Osteoblast (primary cell): ENCODE results near the gene SLC44A5. TPM values are rescaled to one million over a fixed set of nuclear protein-coding genes. Genes with fewer than 3 reads are reported as not detected.
"Not testable (repeated sequence)": the region's sequence is repeated elsewhere in the genome, so short reads cannot be mapped to it uniquely, and the experiment has no call there.

Experiments
- DNase-seq: peaks from one replicate; pipeline ENCODE4 v3.0.0; 2011; ENCODE audit warnings: low spot score, mixed read lengths; ENCODE audit not compliant: insufficient read length; ENCODE audit errors: missing footprints
- H2AFZ ChIP-seq: 2 replicates; pipeline ENCODE4 v1.6.0; 2011; ENCODE audit warnings: mild to moderate bottlenecking, low read length
- H3K27ac ChIP-seq: 2 replicates; pipeline ENCODE4 v1.5.1; 2011; ENCODE audit warnings: mild to moderate bottlenecking, low read depth, low read length, moderate library complexity
- H3K27me3 ChIP-seq: 2 replicates; pipeline ENCODE4 v1.6.0; 2012; ENCODE audit warnings: mild to moderate bottlenecking, control low read depth, inconsistent platforms, low read length, moderate library complexity; ENCODE audit not compliant: insufficient read depth
- H3K36me3 ChIP-seq: 2 replicates; pipeline ENCODE4 v1.5.1; 2011; ENCODE audit warnings: mild to moderate bottlenecking, low read length, control low read depth, moderate library complexity; ENCODE audit not compliant: insufficient read depth
- H3K4me1 ChIP-seq: 2 replicates; pipeline ENCODE4 v1.5.1; 2011; ENCODE audit warnings: mild to moderate bottlenecking, low read length, control low read depth, moderate library complexity; ENCODE audit not compliant: insufficient read depth
- H3K4me2 ChIP-seq: 2 replicates; pipeline ENCODE4 v1.6.0; 2011; ENCODE audit warnings: mild to moderate bottlenecking, low read length; ENCODE audit not compliant: insufficient read depth
- H3K4me3 ChIP-seq: fragments of 200-600 bp; sonication (generic); 3 replicates; pipeline ENCODE4 v1.5.1; 2012; ENCODE audit warnings: mild to moderate bottlenecking, low read length, inconsistent platforms; ENCODE audit not compliant: insufficient read depth
- H3K79me2 ChIP-seq: 2 replicates; pipeline ENCODE4 v1.6.0; 2012; ENCODE audit warnings: mild to moderate bottlenecking, low read length, control low read depth, inconsistent platforms; ENCODE audit not compliant: insufficient read depth
- H3K9me3 ChIP-seq: 2 replicates; pipeline ENCODE4 v1.5.1; 2011; ENCODE audit warnings: low read depth, low read length, control low read depth
- H4K20me1 ChIP-seq: 2 replicates; pipeline ENCODE4 v1.6.0; 2012; ENCODE audit warnings: mild to moderate bottlenecking, low read length, control low read depth; ENCODE audit not compliant: insufficient read depth
- CTCF ChIP-seq: IDR thresholded peaks from 2 replicates; pipeline ENCODE4 v1.5.1; 2011; ENCODE audit warnings: mild to moderate bottlenecking, low read depth, low read length, moderate library complexity; ENCODE audit errors: extremely low read depth
- total RNA-seq: library from RNA; depleted of rRNA; stranded (reverse); fragments of >200 nt; gene quantifications from 2 replicates; pipeline ENCODE4 v1.2.3, GENCODE V29; 2012

SLC44A5 gene
- under 0.01 and 0.36 TPM in 2 replicates for total RNA-seq

- Histone ChIP-seq H3K27me3 (peaks cover 21% of the 10 kb centered on the region), H4K20me1 (no peaks in the 10 kb centered on the region), H3K79me2 (no peaks in the 10 kb centered on the region), H3K4me3 (no peak within 1 kb of the TSS), H3K9me3 (no peaks in the 10 kb centered on the region), H3K36me3 (no peaks in the 10 kb centered on the region), H2AFZ (no peak within 1 kb of the TSS), H3K4me1 (no peaks in the 10 kb centered on the region), H3K27ac (no peak within 1 kb of the TSS), H3K4me2 (no peak within 1 kb of the TSS)
- TF ChIP-seq CTCF = no peak
- no peak for DNase-seq
Measured at GRCh38 chr1:75611014-75611413, at the start of gene SLC44A5. TSS of gene SLC44A5 (minus strand) at chr1:75611114. CDS start at chr1:75541447, 69,667 bp downstream.

- Histone ChIP-seq H3K27ac (no peak overlapping the region), H4K20me1 (no peaks in the 10 kb centered on the region), H3K4me2 (no peak overlapping the region), H3K9me3 (no peaks in the 10 kb centered on the region), H3K27me3 (no peaks in the 10 kb centered on the region), H2AFZ (no peak overlapping the region), H3K4me3 (no peak overlapping the region), H3K36me3 (no peaks in the 10 kb centered on the region), H3K4me1 (no peaks in the 10 kb centered on the region), H3K79me2 (no peaks in the 10 kb centered on the region)
- TF ChIP-seq CTCF = no peak
- DNase-seq = no peak
Measured at GRCh38 chr1:75655931-75656330, 45.0 kb upstream of the SLC44A5 start.

- H3K4me3 ChIP-seq, DNase-seq, H3K4me1 ChIP-seq, H2AFZ ChIP-seq, H3K9me3 ChIP-seq, H3K4me2 ChIP-seq, H4K20me1 ChIP-seq, H3K79me2 ChIP-seq, H3K27ac ChIP-seq, H3K36me3 ChIP-seq, H3K27me3 ChIP-seq: not testable (repeated sequence)
Measured at GRCh38 chr1:75647183-75647582, 36.3 kb upstream of the SLC44A5 start.

- not testable (repeated sequence) for H3K79me2 ChIP-seq, H3K36me3 ChIP-seq, H3K9me3 ChIP-seq, H3K4me3 ChIP-seq, H3K27ac ChIP-seq, H2AFZ ChIP-seq, H4K20me1 ChIP-seq, DNase-seq, H3K4me2 ChIP-seq, H3K27me3 ChIP-seq, H3K4me1 ChIP-seq
Measured at GRCh38 chr1:75645153-75645552, 34.2 kb upstream of the SLC44A5 start.

- no peaks in the 10 kb centered on the region for H4K20me1 ChIP-seq
- no peak overlapping the region for H3K4me2 ChIP-seq
- no peak overlapping the region for H2AFZ ChIP-seq
- DNase-seq = no peak
- no peak overlapping the region for H3K27ac ChIP-seq
- no peak for TF ChIP-seq CTCF
- H3K79me2 ChIP-seq = no peaks in the 10 kb centered on the region
- H3K9me3 ChIP-seq = no peaks in the 10 kb centered on the region
- H3K36me3 ChIP-seq = no peaks in the 10 kb centered on the region
- H3K4me1 ChIP-seq = no peaks in the 10 kb centered on the region
- H3K4me3 ChIP-seq = no peak overlapping the region
- no peaks in the 10 kb centered on the region for H3K27me3 ChIP-seq
Measured at GRCh38 chr1:75643460-75643859, 32.5 kb upstream of the SLC44A5 start.
